NB4 (cell line): ENCODE measurements around the gene MAN1A1.

Experiments
- CTCF ChIP-seq: IDR thresholded peaks from one replicate; pipeline ENCODE4 v1.5.1; 2012; ENCODE audit warnings: low read depth, low read length
- MAX ChIP-seq: IDR thresholded peaks from 2 replicates; pipeline ENCODE4 v1.6.1; 2011; ENCODE audit warnings: low read depth, low read length
- MYC ChIP-seq: IDR thresholded peaks from 2 replicates; pipeline ENCODE4 v1.6.1; 2011; ENCODE audit warnings: low read depth, low read length
- POLR2A ChIP-seq: IDR thresholded peaks from 2 replicates; pipeline ENCODE4 v1.6.1; 2011; ENCODE audit warnings: mild to moderate bottlenecking; ENCODE audit not compliant: insufficient read length; ENCODE audit errors: extremely low read depth

- no peak for TF ChIP-seq CTCF
- TF ChIP-seq POLR2A = no peak
- no peak for TF ChIP-seq MAX
- no peak for TF ChIP-seq MYC
Observed at GRCh38 chr6:119234457-119234856, 115.1 kb downstream of the MAN1A1 start.
